RWPE1 (cell line): ENCODE measurements around the gene LMBR1.
"Not testable (repeated sequence)": the region's sequence is repeated elsewhere in the genome, so short reads cannot be mapped to it uniquely, and the experiment has no call there.

Experiments used
- CTCF ChIA-PET: fragments of 350-600 bp; sonication (Branson Sonifier 250); formaldehyde crosslinking; extraction: SDS; loops from one replicate; lab custom pipeline; 2021; lab: Yijun Ruan, JAX
- POLR2A ChIA-PET: fragments of 400-600 bp; formaldehyde crosslinking; extraction: SDS; loops from one replicate; lab custom pipeline; 2020; ENCODE audit warnings: antibody characterized with exemption; ENCODE audit not compliant: low non-redundant PET; lab: Yijun Ruan, JAX
- DNase-seq: peaks from one replicate; pipeline ENCODE4 v3.0.0; 2012; ENCODE audit warnings: low spot score
- H3K27ac ChIP-seq: fragments of 450-650 bp; 2 replicates; pipeline ENCODE4 v1.5.1; 2017
- CTCF ChIP-seq: fragments of 450-650 bp; conservative IDR thresholded peaks from 2 replicates; pipeline ENCODE4 v1.5.1; 2017; ENCODE audit warnings: low read depth, mild to moderate bottlenecking

LMBR1 gene

GRCh38 chr7:156819733-156820295 lies 73.2 kb downstream of the LMBR1 start:
- no peak for TF ChIP-seq CTCF
- POLR2A ChIA-PET, result interaction anchor here (0.5 kb wide), 1 partner anchor 115 kb away, joined by 7 read pairs; no protein-coding TSS in a partner anchor
- no peak overlapping the region for H3K27ac ChIP-seq
- DNase-seq, result no peak
- CTCF ChIA-PET, result interaction anchor here (0.6 to 0.8 kb wide), 2 partner anchors 22 to 1985 kb away, joined by 3 to 4 read pairs; no protein-coding TSS in a partner anchor

- no peak overlapping the region for H3K27ac ChIP-seq
- CTCF ChIA-PET, result interaction anchor here (0.7 kb wide), 1 partner anchor 1437 kb away, joined by 5 read pairs; no protein-coding TSS in a partner anchor
- POLR2A ChIA-PET, result no interaction called here
- no peak for TF ChIP-seq CTCF
- no peak for DNase-seq
Observed at GRCh38 chr7:156818133-156818532, 74.8 kb downstream of the LMBR1 start.

- DNase-seq, result peak; percentile 6
- CTCF ChIA-PET, result interaction anchor here (0.6 to 0.7 kb wide), 2 partner anchors 879 to 1436 kb away, joined by 3 to 5 read pairs; no protein-coding TSS in a partner anchor
- peak; percentile 72 for TF ChIP-seq CTCF
- no peak overlapping the region for H3K27ac ChIP-seq
- POLR2A ChIA-PET, result no interaction called here
Observed at GRCh38 chr7:156816943-156817572, 75.9 kb downstream of the LMBR1 start.

- ChIA-PET CTCF (no interaction called here), POLR2A (no interaction called here)
- H3K27ac ChIP-seq, result no peak overlapping the region
- no peak for TF ChIP-seq CTCF
- DNase-seq, result no peak
Observed at GRCh38 chr7:156811706-156812105, 81.3 kb downstream of the LMBR1 start.

- CTCF ChIA-PET, H3K27ac ChIP-seq, DNase-seq, POLR2A ChIA-PET: not testable (repeated sequence)
Observed at GRCh38 chr7:156803656-156804055, 89.3 kb downstream of the LMBR1 start.

GRCh38 chr7:156802214-156802613 lies 90.8 kb downstream of the LMBR1 start:
- ChIA-PET POLR2A (no interaction called here), CTCF (no interaction called here)
- no peak for TF ChIP-seq CTCF
- H3K27ac ChIP-seq, result no peak overlapping the region
- DNase-seq, result no peak

- TF ChIP-seq CTCF, result no peak
- H3K27ac ChIP-seq, result no peak overlapping the region
- DNase-seq, result no peak
- ChIA-PET CTCF (interaction anchor here (0.5 kb wide), 1 partner anchor 51 kb away, joined by 3 read pairs; no protein-coding TSS in a partner anchor), POLR2A (no interaction called here)
Observed at GRCh38 chr7:156795415-156795814, 97.6 kb downstream of the LMBR1 start.
